Uterus (tissue), 4 donors: ENCODE data around the gene CSAG1. TPM values are rescaled to one million over a fixed set of nuclear protein-coding genes. Genes with fewer than 3 reads are reported as not detected.
"Not testable (repeated sequence)": the region's sequence is repeated elsewhere in the genome, so short reads cannot be mapped to it uniquely, and the experiment has no call there.

Source experiments
- DNase-seq, 2 donors: peaks; one replicate each; pipeline ENCODE4 v3.0.0-alpha.2; 2019 to 2020
- H3K27ac ChIP-seq, 2 donors: fragments of 200-600 bp; sonication (generic); 1 replicate in 1 of 2; 2 replicates in 1 of 2; pipeline ENCODE4 v1.5.1; 2016 to 2018
- H3K27me3 ChIP-seq, 2 donors: fragments of 200-600 bp; sonication (generic); one replicate each; pipeline ENCODE4 v1.5.1; 2018 to 2019; ENCODE audit warnings: control low read depth in 1 of 2
- H3K36me3 ChIP-seq, 2 donors: fragments of 200-600 bp; sonication (generic); one replicate each; pipeline ENCODE4 v1.5.1; 2019; ENCODE audit warnings: control low read depth in 1 of 2
- H3K4me1 ChIP-seq, 2 donors: fragments of 200-600 bp; sonication (generic); one replicate each; pipeline ENCODE4 v1.5.1; 2018 to 2019; ENCODE audit warnings: control low read depth in 1 of 2
- H3K4me3 ChIP-seq, 2 donors: fragments of 200-600 bp; sonication (generic); 1 replicate in 1 of 2; 2 replicates in 1 of 2; pipeline ENCODE4 v1.5.1; 2018 to 2019; ENCODE audit warnings: mild to moderate bottlenecking in 1 of 2
- H3K9me3 ChIP-seq, 2 donors: fragments of 200-600 bp; sonication (generic); one replicate each; pipeline ENCODE4 v1.5.1; 2019; ENCODE audit warnings: control low read depth in 1 of 2
- CTCF ChIP-seq, 4 experiments: fragments of 200-600 bp in 2 of 4; fragments of 450-650 bp in 2 of 4; sonication (generic) in 2 of 4; IDR thresholded peaks; one replicate each; pipeline ENCODE4 v1.5.1; 2016 to 2019; ENCODE audit warnings: antibody characterized with exemption in 4 of 4, mild to moderate bottlenecking in 2 of 4, moderate library complexity in 1 of 4
- POLR2A ChIP-seq, 2 donors: fragments of 450-650 bp; IDR thresholded peaks; one replicate each; pipeline ENCODE4 v1.6.1; 2016; ENCODE audit warnings: antibody characterized with exemption in 2 of 2, mild to moderate bottlenecking in 1 of 2, moderate library complexity in 1 of 2
- intact Hi-C: fragments of 100-400 bp; cut with DNase I; formaldehyde crosslinking; loops from one replicate; pipeline ENCODE4 v1.15.1; 2023; ENCODE audit warnings: low total_unique reads
- total RNA-seq, 4 donors: library from RNA; depleted of rRNA in 3 of 4; stranded (reverse); fragments of >200 nt in 3 of 4; gene quantifications; one replicate each; pipeline versions ENCODE4 v1.1.0 to v1.2.4, GENCODE V29; 2014 to 2023
- donor health status: DM: yes; HTN: yes; CAD: no.

Gene CSAG1
- total RNA-seq, 4 donors from 2014 or later: not detected

GRCh38 chrX:152738560-152738959 is 5.0 kb upstream of the CSAG1 start:
- intact Hi-C loops: no loop called here
- Histone ChIP-seq H3K9me3 (no peaks in the 10 kb centered on the region), H3K27me3 (no peaks in the 10 kb centered on the region), H3K4me3 (no peak overlapping the region), H3K36me3 (no peaks in the 10 kb centered on the region), H3K27ac (no peak overlapping the region), H3K4me1 (no peaks in the 10 kb centered on the region)
- TF ChIP-seq CTCF (IDR thresholded peaks at IDR 0.05): no peak
- no peak for TF ChIP-seq POLR2A (IDR thresholded peaks at IDR 0.05)
- DNase-seq: no peak

- intact Hi-C loops, H3K9me3 ChIP-seq, H3K4me3 ChIP-seq, DNase-seq, H3K27ac ChIP-seq, H3K36me3 ChIP-seq, H3K27me3 ChIP-seq, H3K4me1 ChIP-seq: not testable (repeated sequence)
These were observed 3.0 kb upstream of the CSAG1 start for GRCh38 chrX:152736528-152736927.

GRCh38 chrX:152735860-152736511 is 2.5 kb upstream of the CSAG1 start:
- no peak overlapping the region for H3K4me3 ChIP-seq
- intact Hi-C loops: no loop called here
- no peak overlapping the region for H3K27ac ChIP-seq
- H3K9me3 ChIP-seq: no peaks in the 10 kb centered on the region
- no peaks in the 10 kb centered on the region for H3K27me3 ChIP-seq
- no peak for DNase-seq
- H3K4me1 ChIP-seq: no peaks in the 10 kb centered on the region
- no peaks in the 10 kb centered on the region for H3K36me3 ChIP-seq
- TF ChIP-seq POLR2A (IDR thresholded peaks at IDR 0.05): no peak
- TF ChIP-seq CTCF (IDR thresholded peaks at IDR 0.05): no peak

- TF ChIP-seq CTCF (IDR thresholded peaks at IDR 0.05) (no peak), POLR2A (IDR thresholded peaks at IDR 0.05) (no peak)
- no peaks in the 10 kb centered on the region for H3K4me1 ChIP-seq
- intact Hi-C loops: no loop called here
- no peak overlapping the region for H3K27ac ChIP-seq
- no peaks in the 10 kb centered on the region for H3K36me3 ChIP-seq
- H3K27me3 ChIP-seq: no peaks in the 10 kb centered on the region
- no peak for DNase-seq
- H3K9me3 ChIP-seq: no peaks in the 10 kb centered on the region
- H3K4me3 ChIP-seq: no peak overlapping the region
These were observed 1.6 kb upstream of the CSAG1 start for GRCh38 chrX:152735101-152735500.

GRCh38 chrX:152734143-152734858 is 780 bp upstream of the CSAG1 start:
- H3K27ac ChIP-seq, H3K36me3 ChIP-seq, H3K27me3 ChIP-seq, DNase-seq, H3K4me3 ChIP-seq, H3K4me1 ChIP-seq, intact Hi-C loops, H3K9me3 ChIP-seq: not testable (repeated sequence)

GRCh38 chrX:152725409-152725808 is 8.1 kb downstream of the CSAG1 start:
- no peak for DNase-seq
- no peaks in the 10 kb centered on the region for H3K9me3 ChIP-seq
- TF ChIP-seq POLR2A (IDR thresholded peaks at IDR 0.05) (no peak), CTCF (IDR thresholded peaks at IDR 0.05) (no peak)
- H3K4me3 ChIP-seq: no peak overlapping the region
- H3K4me1 ChIP-seq: no peaks in the 10 kb centered on the region
- H3K36me3 ChIP-seq: no peaks in the 10 kb centered on the region
- no peak overlapping the region for H3K27ac ChIP-seq
- H3K27me3 ChIP-seq: no peaks in the 10 kb centered on the region
- intact Hi-C loops: no loop called here

- H3K27ac ChIP-seq, H3K4me1 ChIP-seq, H3K36me3 ChIP-seq, H3K4me3 ChIP-seq, H3K27me3 ChIP-seq, intact Hi-C loops, H3K9me3 ChIP-seq, DNase-seq: not testable (repeated sequence)
These were observed 19.4 kb downstream of the CSAG1 start, which contains the start of gene MAGEA2B for GRCh38 chrX:152713815-152714787. MAGEA2B (plus strand) TSS chrX:152714628; CDS start chrX:152717107, 2,479 bp downstream.

GRCh38 chrX:152713195-152713594 is 20.3 kb downstream of the CSAG1 start:
- DNase-seq, H3K27me3 ChIP-seq, intact Hi-C loops, H3K4me1 ChIP-seq, H3K36me3 ChIP-seq, H3K4me3 ChIP-seq, H3K9me3 ChIP-seq, H3K27ac ChIP-seq: not testable (repeated sequence)
